ENCODE results near the gene ABHD16A.

ABHD16A gene

GRCh38 chr6:31669676-31670075, 33.4 kb downstream of the ABHD16A start, which contains the start of gene LY6G5B:
LY6G5B (plus strand) TSS chr6:31669976; CDS start chr6:31670951, 975 bp downstream.
- no peaks in the 10 kb centered on the region for H3K27me3 ChIP-seq (ENCODE audit: insufficient read depth, insufficient read length)
- no peak within 1 kb of the TSS for H3K4me3 ChIP-seq (ENCODE audit: insufficient read length, low read depth)
- no peak for DNase-seq (ENCODE audit: low read depth, low spot score)
- H3K4me1 ChIP-seq (ENCODE audit: insufficient read depth, insufficient read length) = peaks cover 2% of the 10 kb centered on the region
- H3K36me3 ChIP-seq (ENCODE audit: insufficient read depth, insufficient read length, low read length) = peaks cover 72% of the 10 kb centered on the region
- H3K9ac ChIP-seq (ENCODE audit: insufficient read length, low read depth) = no peak within 1 kb of the TSS
- TF ChIP-seq ZNF274 (IDR thresholded peaks at IDR 0.05; ENCODE audit: low read depth, low read length) (no peak), SUZ12 (IDR thresholded peaks at IDR 0.05; ENCODE audit: extremely low read depth, insufficient read depth, insufficient read length) (no peak), YY1 (IDR thresholded peaks at IDR 0.05; ENCODE audit: insufficient read depth, insufficient read length) (no peak)
- no peaks in the 10 kb centered on the region for H3K9me3 ChIP-seq (ENCODE audit: insufficient read depth, low read length)

- Histone ChIP-seq H3K4me3 (ENCODE audit: insufficient read length, low read depth) (peak overlapping the region; percentile 93), H3K9ac (ENCODE audit: insufficient read length, low read depth) (peak overlapping the region; percentile 89), H3K4me1 (ENCODE audit: insufficient read depth, insufficient read length) (peaks cover 5% of the 10 kb centered on the region), H3K27me3 (ENCODE audit: insufficient read depth, insufficient read length) (no peaks in the 10 kb centered on the region), H3K9me3 (ENCODE audit: insufficient read depth, low read length) (no peaks in the 10 kb centered on the region), H3K36me3 (ENCODE audit: insufficient read depth, insufficient read length, low read length) (peaks cover 74% of the 10 kb centered on the region)
- TF ChIP-seq YY1 (IDR thresholded peaks at IDR 0.05; ENCODE audit: insufficient read depth, insufficient read length) (no peak), SUZ12 (IDR thresholded peaks at IDR 0.05; ENCODE audit: extremely low read depth, insufficient read depth, insufficient read length) (no peak), ZNF274 (IDR thresholded peaks at IDR 0.05; ENCODE audit: low read depth, low read length) (no peak)
- DNase-seq (ENCODE audit: low read depth, low spot score) = no peak
Measured at GRCh38 chr6:31666337-31666965, 36.7 kb downstream of the ABHD16A start.

GRCh38 chr6:31665501-31666336, 37.4 kb downstream of the ABHD16A start, which contains the start of gene CSNK2B:
CSNK2B (plus strand) TSS chr6:31666080; CDS start chr6:31666832, 752 bp downstream.
- Histone ChIP-seq H3K36me3 (ENCODE audit: insufficient read depth, insufficient read length, low read length) (peaks cover 66% of the 10 kb centered on the region), H3K9ac (ENCODE audit: insufficient read length, low read depth) (peak within 1 kb of the TSS; percentile 99), H3K4me1 (ENCODE audit: insufficient read depth, insufficient read length) (peaks cover 5% of the 10 kb centered on the region), H3K27me3 (ENCODE audit: insufficient read depth, insufficient read length) (no peaks in the 10 kb centered on the region), H3K4me3 (ENCODE audit: insufficient read length, low read depth) (peak within 1 kb of the TSS; percentile 93), H3K9me3 (ENCODE audit: insufficient read depth, low read length) (no peaks in the 10 kb centered on the region)
- TF ChIP-seq ZNF274 (IDR thresholded peaks at IDR 0.05; ENCODE audit: low read depth, low read length) (no peak), YY1 (IDR thresholded peaks at IDR 0.05; ENCODE audit: insufficient read depth, insufficient read length) (no peak), SUZ12 (IDR thresholded peaks at IDR 0.05; ENCODE audit: extremely low read depth, insufficient read depth, insufficient read length) (no peak)
- peak; percentile 93 for DNase-seq (ENCODE audit: low read depth, low spot score)

GRCh38 chr6:31664790-31665500, 38.2 kb downstream of the ABHD16A start, which contains the start of gene GPANK1:
GPANK1 (minus strand) TSS chr6:31664997; CDS start chr6:31664478, 519 bp downstream.
- Histone ChIP-seq H3K4me3 (ENCODE audit: insufficient read length, low read depth) (peak within 1 kb of the TSS; percentile 75), H3K36me3 (ENCODE audit: insufficient read depth, insufficient read length, low read length) (peaks cover 59% of the 10 kb centered on the region)

DNA sequence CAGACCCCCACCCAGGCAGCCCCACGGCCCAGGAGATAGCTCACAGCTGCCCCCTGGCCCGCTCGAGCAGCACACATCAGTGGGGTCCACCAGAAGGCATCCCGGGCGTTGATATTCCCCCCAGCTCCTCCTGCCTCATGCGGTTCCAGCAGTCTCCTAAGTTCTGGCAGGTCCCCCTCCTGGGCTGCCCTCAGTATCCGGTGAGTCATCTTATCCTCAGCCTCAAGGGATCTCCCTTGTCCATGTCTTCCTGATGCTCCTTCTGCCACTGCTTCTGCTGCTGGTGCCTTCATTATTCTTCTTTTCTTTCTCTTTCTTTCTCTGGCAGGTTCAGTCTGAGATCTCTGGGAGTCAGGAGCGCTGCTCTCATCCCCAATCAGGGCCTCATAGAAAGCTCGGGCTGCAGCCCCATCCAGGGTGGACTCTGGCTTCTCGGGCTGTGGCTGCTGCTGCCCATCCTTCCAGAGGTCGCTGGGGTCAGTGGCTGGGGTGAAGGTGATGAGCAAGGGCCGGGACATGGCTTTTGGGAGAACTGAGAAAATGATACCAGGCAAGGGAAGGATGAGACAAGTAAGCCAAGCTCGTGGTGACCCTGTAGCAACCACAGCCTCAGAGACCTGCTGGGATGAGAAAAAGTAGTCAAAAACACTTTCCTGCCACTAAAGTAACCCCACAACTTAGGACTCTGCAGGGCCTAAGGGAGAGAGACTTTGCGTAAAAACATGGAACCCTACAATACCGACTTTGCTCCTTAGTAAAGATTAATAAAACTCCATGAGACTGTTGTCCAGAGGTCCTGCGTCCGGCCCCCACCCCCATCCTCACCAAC, 38.9 kb downstream of the ABHD16A start:
- Histone ChIP-seq H3K9ac (ENCODE audit: insufficient read length, low read depth) (peak overlapping the region; percentile 99), H3K36me3 (ENCODE audit: insufficient read depth, insufficient read length, low read length) (peaks cover 55% of the 10 kb centered on the region), H3K4me1 (ENCODE audit: insufficient read depth, insufficient read length) (peaks cover 6% of the 10 kb centered on the region), H3K9me3 (ENCODE audit: insufficient read depth, low read length) (no peaks in the 10 kb centered on the region), H3K4me3 (ENCODE audit: insufficient read length, low read depth) (peak overlapping the region; percentile 75), H3K27me3 (ENCODE audit: insufficient read depth, insufficient read length) (no peaks in the 10 kb centered on the region)
- no peak for DNase-seq (ENCODE audit: low read depth, low spot score)
- TF ChIP-seq SUZ12 (IDR thresholded peaks at IDR 0.05; ENCODE audit: extremely low read depth, insufficient read depth, insufficient read length) = no peak
- no peak for TF ChIP-seq ZNF274 (IDR thresholded peaks at IDR 0.05; ENCODE audit: low read depth, low read length)
- TF ChIP-seq YY1 (IDR thresholded peaks at IDR 0.05; ENCODE audit: insufficient read depth, insufficient read length) = no peak

More at GRCh38 chr6:31664790-31665500, 38.2 kb downstream of the ABHD16A start, which contains the start of gene GPANK1:
- peak; percentile 60 for DNase-seq (ENCODE audit: low read depth, low spot score)
- Histone ChIP-seq H3K4me1 (ENCODE audit: insufficient read depth, insufficient read length) (peaks cover 5% of the 10 kb centered on the region), H3K9me3 (ENCODE audit: insufficient read depth, low read length) (no peaks in the 10 kb centered on the region), H3K27me3 (ENCODE audit: insufficient read depth, insufficient read length) (no peaks in the 10 kb centered on the region), H3K9ac (ENCODE audit: insufficient read length, low read depth) (peak within 1 kb of the TSS; percentile 99)
- TF ChIP-seq YY1 (IDR thresholded peaks at IDR 0.05; ENCODE audit: insufficient read depth, insufficient read length) (peak; percentile 77), SUZ12 (IDR thresholded peaks at IDR 0.05; ENCODE audit: extremely low read depth, insufficient read depth, insufficient read length) (no peak), ZNF274 (IDR thresholded peaks at IDR 0.05; ENCODE audit: low read depth, low read length) (no peak)

Data from NT2/D1 (cell line).